Measurements from ENCODE around the gene GATA1. TPM values are rescaled to one million over a fixed set of nuclear protein-coding genes. Genes with fewer than 3 reads are reported as not detected.

The GATA1 gene
- total RNA-seq, 4 donors from 2014 or later: not detected

- Histone ChIP-seq H3K27me3 (no peaks in the 10 kb centered on the region), H3K9me3 (no peaks in the 10 kb centered on the region), H3K27ac (no peak overlapping the region), H3K4me1 (peaks cover 0 to 8% (median 0%) of the 10 kb centered on the region in 3 donors), H3K4me3 (no peak overlapping the region), H3K36me3 (peaks cover 0 to 27% (median 0%) of the 10 kb centered on the region in 3 donors)
- no peak for DNase-seq
- WGBS, 2 donors: 67 to 100% methylated on average over 1 to 4 of the region's 4 CpGs
- TF ChIP-seq CTCF (IDR thresholded peaks at IDR 0.05): no peak
- TF ChIP-seq POLR2A (IDR thresholded peaks at IDR 0.05): no peak
- intact Hi-C loops (cut with DNase I): no loop called here
Observed at GRCh38 chrX:48806081-48806480, 19.7 kb downstream of the GATA1 start.

- no peaks in the 10 kb centered on the region for H3K27me3 ChIP-seq
- intact Hi-C loops (cut with DNase I): no loop called here
Observed at GRCh38 chrX:48813644-48814043, 27.3 kb downstream of the GATA1 start.

GRCh38 chrX:48814722-48815121, 28.3 kb downstream of the GATA1 start:
- Histone ChIP-seq H3K27me3 (no peaks in the 10 kb centered on the region), H3K27ac (no peak overlapping the region), H3K4me3 (no peak overlapping the region), H3K4me1 (no peaks in the 10 kb centered on the region), H3K36me3 (peaks cover 0 to 69% (median 0%) of the 10 kb centered on the region in 3 donors), H3K9me3 (no peaks in the 10 kb centered on the region)
- DNase-seq: no peak
- no peak for TF ChIP-seq CTCF (IDR thresholded peaks at IDR 0.05)
- TF ChIP-seq POLR2A (IDR thresholded peaks at IDR 0.05): no peak
- 60% methylated on average over 1 of the region's 8 CpGs; no CpG with 5 or more reads in 1 of the 2 donors for WGBS, 2 donors
- intact Hi-C loops (cut with DNase I): no loop called here

More at GRCh38 chrX:48813644-48814043, 27.3 kb downstream of the GATA1 start:
- TF ChIP-seq POLR2A (IDR thresholded peaks at IDR 0.05) (no peak), CTCF (IDR thresholded peaks at IDR 0.05) (no peak)
- no peaks in the 10 kb centered on the region for H3K4me1 ChIP-seq
- H3K9me3 ChIP-seq: no peaks in the 10 kb centered on the region
- H3K27ac ChIP-seq: no peak overlapping the region
- 97% methylated on average over 7 of the region's 8 CpGs; no CpG with 5 or more reads in 1 of the 2 donors for WGBS, 2 donors
- no peak overlapping the region for H3K4me3 ChIP-seq
- no peak for DNase-seq
- peaks cover 0 to 62% (median 0%) of the 10 kb centered on the region in 3 donors for H3K36me3 ChIP-seq

GRCh38 chrX:48815266-48815665, 28.9 kb downstream of the GATA1 start:
- TF ChIP-seq CTCF (IDR thresholded peaks at IDR 0.05) (no peak), POLR2A (IDR thresholded peaks at IDR 0.05) (no peak)
- Histone ChIP-seq H3K4me1 (no peaks in the 10 kb centered on the region), H3K27me3 (no peaks in the 10 kb centered on the region), H3K4me3 (no peak overlapping the region), H3K27ac (no peak overlapping the region), H3K9me3 (no peaks in the 10 kb centered on the region), H3K36me3 (peaks cover 0 to 75% (median 0%) of the 10 kb centered on the region in 3 donors)
- intact Hi-C loops (cut with DNase I): no loop called here
- WGBS, 2 donors: 100% methylated on average over 1 of the region's 8 CpGs
- DNase-seq: no peak

- Histone ChIP-seq H3K9me3 (no peaks in the 10 kb centered on the region), H3K4me3 (no peak overlapping the region), H3K27me3 (no peaks in the 10 kb centered on the region), H3K4me1 (no peaks in the 10 kb centered on the region), H3K27ac (no peak overlapping the region), H3K36me3 (peaks cover 0 to 76% (median 0%) of the 10 kb centered on the region in 3 donors)
- DNase-seq: no peak
- intact Hi-C loops (cut with DNase I): no loop called here
- TF ChIP-seq POLR2A (IDR thresholded peaks at IDR 0.05) (no peak), CTCF (IDR thresholded peaks at IDR 0.05) (no peak)
- WGBS, 2 donors: no CpG with 5 or more reads among the region's 18 CpGs
Observed at GRCh38 chrX:48816014-48816810, 29.8 kb downstream of the GATA1 start.

All from esophagus squamous epithelium (tissue), 5 donors.